ENCODE results near the gene TNFSF15.
"Not testable (repeated sequence)": the region's sequence is repeated elsewhere in the genome, so short reads cannot be mapped to it uniquely, and the experiment has no call there.

The TNFSF15 gene

DNA sequence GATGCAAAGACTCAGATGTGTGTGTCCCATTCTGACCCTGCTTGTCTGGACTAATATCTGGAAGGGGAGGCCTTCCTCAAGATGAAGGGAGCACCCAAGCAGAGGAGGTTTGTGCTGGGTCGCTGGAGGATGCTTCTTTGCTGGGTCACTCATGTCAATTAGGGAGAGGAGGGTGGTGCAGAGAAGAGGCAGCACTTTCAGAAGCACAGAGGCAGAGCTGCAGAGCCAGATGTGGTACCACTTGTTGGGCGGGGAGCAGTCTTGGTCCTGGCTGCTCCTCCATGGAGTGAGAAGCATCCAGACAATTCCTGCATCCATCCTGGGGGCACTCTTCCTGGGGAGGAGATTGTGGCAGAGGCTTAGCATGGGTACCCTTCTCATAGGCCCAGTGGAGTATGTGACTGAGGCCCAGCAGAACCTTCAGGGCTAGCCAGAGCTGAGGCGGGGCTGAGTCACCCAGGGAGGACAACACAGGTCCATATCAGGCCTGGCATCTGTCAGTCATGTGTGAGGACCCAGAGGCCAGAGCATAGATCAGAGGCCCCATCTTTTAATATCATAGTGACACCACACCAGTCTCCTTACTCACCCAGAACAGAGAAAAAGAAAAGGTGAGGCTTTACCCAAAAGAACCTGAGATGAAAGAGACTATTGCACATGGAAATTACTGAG lies 59.8 kb downstream of the TNFSF15 start:
- no peak for DNase-seq

DNA sequence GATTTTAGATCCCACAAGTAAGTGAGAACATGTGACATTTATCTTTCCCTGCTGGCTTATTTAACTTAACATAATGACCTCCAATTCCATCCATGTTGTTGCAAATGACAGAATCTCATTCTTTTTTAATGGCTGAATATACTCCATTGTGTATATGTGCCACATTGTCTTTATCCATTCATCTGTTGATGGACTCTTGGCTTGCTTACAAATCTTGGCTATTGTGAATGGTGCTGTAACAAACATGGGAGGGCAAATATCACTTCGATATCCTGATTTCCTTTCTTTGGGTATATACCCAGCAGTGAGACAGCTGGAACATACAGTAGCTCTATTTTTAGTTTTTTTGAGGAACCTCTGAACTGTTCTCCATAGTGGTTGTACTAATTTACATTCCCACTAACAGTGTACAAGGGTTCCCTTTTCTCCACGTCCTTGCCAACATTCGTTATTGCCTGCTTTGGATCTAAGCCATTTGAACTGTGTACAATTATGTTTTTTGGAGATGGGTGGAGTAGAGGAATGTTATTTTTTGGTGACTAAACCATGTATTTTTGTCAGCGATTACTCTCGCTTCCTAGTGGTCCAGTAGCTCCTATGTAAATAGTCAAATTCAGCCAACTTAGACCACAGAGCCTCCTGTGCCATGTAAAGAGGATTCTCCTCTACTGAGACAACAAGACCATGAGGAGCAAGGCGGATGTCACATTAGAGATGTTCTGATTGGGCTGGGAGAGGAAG lies 60.6 kb downstream of the TNFSF15 start:
- DNase-seq = no peak

DNA sequence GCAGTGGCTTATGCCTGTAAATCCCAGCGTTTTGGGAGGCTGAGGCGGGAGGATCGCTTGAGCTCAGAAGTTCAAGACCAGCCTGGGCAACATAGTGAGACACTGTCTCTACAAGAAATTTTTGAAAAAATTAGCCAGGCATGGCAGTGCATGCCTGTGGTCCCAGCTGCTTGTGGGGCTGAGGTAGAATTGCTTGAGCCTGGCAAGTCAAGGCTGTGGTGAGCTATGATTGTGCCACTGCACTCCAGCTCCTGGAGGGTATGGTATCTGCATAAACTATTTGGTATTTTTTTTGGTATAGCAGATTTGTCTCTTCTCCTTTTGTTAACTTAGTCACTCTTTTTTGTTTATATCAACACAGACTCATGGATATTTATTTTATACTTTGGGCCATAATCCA lies 62.4 kb downstream of the TNFSF15 start:
- DNase-seq = no peak

DNA sequence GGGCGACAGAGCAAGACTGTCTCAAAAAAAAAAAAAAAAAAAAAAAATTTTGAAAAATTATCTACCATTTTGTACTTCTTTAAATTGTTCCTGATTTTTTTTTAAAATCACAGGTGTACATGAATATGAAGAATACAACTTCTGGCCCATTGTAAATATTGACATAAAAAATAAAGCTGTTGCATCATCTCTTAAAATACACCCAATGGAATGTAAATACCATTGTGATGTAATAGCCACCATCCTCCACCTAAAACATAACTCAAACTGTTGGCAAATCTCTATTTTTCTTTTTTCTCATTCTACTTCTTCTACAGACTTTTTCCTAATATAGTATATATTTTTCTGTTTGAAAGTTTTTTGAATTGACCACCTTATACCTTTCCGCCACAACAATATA lies 62.9 kb downstream of the TNFSF15 start:
- DNase-seq = no peak

DNA sequence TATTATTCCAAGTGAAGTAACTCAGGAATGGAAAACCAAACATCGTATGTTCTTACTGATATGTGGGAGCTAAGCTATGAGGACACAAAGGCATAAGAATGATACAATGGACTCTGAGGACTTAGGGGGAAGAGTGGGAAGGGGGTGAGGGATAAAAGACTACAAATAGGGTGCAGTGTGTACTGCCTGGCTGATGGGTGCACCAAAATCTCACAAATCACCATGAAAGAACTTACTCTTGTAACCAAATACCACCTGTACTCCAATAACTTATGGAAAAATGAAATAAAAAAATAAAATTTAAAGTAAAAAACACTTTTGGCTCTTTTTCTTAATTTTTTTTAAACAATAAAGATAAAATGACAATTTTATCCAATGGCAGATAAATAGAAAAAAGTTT lies 64.3 kb downstream of the TNFSF15 start:
- not testable (repeated sequence) for DNase-seq

DNA sequence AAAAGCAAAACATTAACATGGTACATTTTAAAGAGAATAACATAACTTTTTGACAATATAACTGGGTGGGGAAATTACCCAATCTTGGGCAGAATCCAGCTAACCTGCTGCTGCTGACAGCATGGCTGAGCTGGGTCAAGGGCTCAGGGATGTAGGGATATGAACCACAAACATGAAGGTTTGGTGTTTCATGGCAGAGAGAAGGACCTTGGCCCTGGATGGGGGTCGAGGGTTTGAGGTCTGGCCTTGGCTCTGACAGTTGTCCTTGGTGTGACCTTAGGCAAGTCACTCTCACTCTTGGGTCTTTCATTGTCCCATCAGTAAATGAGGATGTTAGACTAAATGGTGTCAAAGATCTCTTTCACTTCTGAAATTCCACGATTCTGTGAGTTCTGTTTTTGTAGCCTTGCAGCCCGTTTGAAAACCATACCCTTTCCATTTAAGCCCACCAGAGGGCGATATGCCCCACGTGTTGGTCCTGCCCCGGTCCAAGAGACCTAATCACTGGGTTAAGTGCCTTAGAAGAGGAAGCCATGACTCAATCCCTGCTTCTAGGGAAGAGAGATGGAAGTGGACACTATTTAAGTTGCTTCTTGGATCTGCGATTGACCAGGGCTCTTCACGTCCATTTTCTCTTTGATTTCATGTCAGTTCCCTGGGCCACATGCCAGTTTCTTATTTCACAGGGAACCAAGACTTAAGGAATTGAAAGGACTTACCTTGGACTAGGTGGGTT lies 67.1 kb downstream of the TNFSF15 start:
- peak; percentile 79 for DNase-seq

DNA sequence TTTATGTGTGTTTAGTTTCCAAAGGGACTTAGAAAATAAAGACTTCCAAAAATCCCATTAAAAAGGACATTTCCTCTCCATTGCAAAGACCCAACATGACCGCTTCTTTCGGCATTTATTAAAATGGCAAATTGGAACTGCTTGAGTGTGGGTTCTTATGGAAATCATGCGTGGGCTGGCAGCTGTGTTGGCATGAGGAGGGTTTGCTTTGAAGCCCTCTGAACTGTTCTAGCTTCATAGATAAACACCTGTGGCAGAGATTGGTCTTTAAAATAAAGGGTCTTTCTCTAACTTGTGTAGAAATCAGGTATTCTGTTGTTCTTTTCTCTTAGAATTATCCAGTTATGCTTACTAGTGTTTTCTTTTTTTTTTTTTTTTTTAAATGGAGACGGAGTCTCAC lies 68.0 kb downstream of the TNFSF15 start:
- no peak for DNase-seq

DNA sequence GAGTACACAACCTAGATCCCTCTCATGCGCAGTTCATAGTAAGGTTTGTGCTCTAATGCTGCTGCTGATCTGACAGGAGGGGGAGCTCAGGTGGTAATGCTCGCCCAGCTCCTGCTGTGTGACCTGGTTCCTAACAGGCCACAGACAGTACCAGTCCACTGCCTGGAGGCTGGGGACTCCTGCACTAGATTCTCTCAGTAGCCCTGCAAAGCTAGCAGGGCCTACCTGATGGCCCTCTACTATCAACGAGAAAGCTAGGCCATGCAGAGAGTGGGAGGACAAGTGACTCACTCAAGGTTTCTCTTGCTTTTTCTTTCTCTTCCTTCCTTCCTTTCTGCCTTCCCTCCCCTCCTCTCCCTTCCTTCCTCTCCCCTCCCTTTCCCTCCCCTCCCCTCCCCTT lies 68.7 kb downstream of the TNFSF15 start:
- DNase-seq = peak; percentile 28

DNA sequence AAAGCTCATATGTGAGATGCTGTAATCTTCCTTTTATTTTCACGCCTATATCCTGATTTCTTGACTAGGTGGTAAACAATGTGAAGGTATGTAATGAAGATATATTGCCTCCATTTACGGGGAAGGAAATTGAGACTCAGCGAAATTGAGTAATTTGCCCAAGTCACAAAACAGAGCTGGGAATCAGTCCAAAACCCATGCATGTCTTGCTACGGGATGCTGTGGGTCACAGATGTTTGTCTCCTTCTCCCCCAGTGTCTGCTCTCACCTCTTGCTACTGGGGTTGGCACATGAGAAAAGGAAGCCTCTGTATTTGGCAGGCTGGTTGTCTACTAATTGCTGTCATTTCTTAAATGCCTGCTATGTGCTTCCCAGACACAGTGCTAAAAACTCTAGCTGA lies 70.1 kb downstream of the TNFSF15 start:
- peak; percentile 27 for DNase-seq

DNA sequence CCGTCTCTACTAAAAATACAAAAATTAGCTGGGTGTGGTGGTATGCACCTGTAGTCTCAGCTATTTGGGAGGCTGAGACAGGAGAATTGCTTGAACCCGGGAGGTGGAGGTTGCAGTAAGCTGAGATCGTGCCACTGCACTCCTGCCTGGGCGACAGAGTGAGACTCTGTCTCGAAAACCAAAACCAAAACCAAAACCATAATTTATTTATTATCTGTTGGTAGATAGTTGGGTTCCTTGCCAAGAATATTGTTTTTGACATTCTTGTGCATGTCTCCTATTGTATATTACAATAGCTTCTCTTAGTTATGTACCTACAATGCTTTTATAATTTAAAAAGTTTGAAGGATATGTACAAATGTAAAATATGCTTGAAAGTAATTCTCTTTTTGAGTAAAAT lies 70.7 kb downstream of the TNFSF15 start:
- not testable (repeated sequence) for DNase-seq

All from CD4-positive, alpha-beta T cell treated with Interleukin-17A for 4 hours (primary cell).